Osteocyte (in vitro differentiated cells): ENCODE results near the gene TLCD3A. TPM values are rescaled to one million over a fixed set of nuclear protein-coding genes. Genes with fewer than 3 reads are reported as not detected.

ENCODE experiments used
- DNase-seq: peaks from one replicate; pipeline ENCODE4 v3.0.0; 2021; ENCODE audit warnings: mixed read lengths; ENCODE audit not compliant: unreplicated experiment; ENCODE audit errors: extremely low spot score
- H3K27ac Mint-ChIP-seq: one replicate; pipeline ENCODE4 v1.8.0; 2021; ENCODE audit warnings: mild to moderate bottlenecking, mixed read lengths; ENCODE audit not compliant: unreplicated experiment
- H3K27me3 Mint-ChIP-seq: one replicate; pipeline ENCODE4 v1.8.0; 2021; ENCODE audit warnings: mixed read lengths; ENCODE audit not compliant: unreplicated experiment
- H3K36me3 Mint-ChIP-seq: one replicate; pipeline ENCODE4 v1.8.0; 2021; ENCODE audit warnings: mixed read lengths; ENCODE audit not compliant: unreplicated experiment
- H3K4me1 Mint-ChIP-seq: one replicate; pipeline ENCODE4 v1.8.0; 2021; ENCODE audit warnings: mixed read lengths; ENCODE audit not compliant: unreplicated experiment
- H3K4me3 Mint-ChIP-seq: one replicate; pipeline ENCODE4 v1.8.0; 2021; ENCODE audit warnings: mild to moderate bottlenecking, moderate library complexity, mixed read lengths; ENCODE audit not compliant: unreplicated experiment
- H3K9me3 Mint-ChIP-seq: one replicate; pipeline ENCODE4 v1.8.0; 2021; ENCODE audit warnings: mixed read lengths; ENCODE audit not compliant: unreplicated experiment
- total RNA-seq: library from RNA; stranded (reverse); gene quantifications from 2 replicates; pipeline ENCODE4 v1.2.1, GENCODE V29; 2021
- TF ChIP-seq, protein P1 (sequence below): fragments of 200-600 bp; sonication (generic); IDR thresholded peaks from 2 replicates; pipeline ENCODE4 v1.5.0; 2021; ENCODE audit warnings: antibody characterized with exemption, mild to moderate bottlenecking, moderate library complexity

TLCD3A gene
- total RNA-seq, 1 donor from 2014 or later = 23.7 TPM

DNA sequence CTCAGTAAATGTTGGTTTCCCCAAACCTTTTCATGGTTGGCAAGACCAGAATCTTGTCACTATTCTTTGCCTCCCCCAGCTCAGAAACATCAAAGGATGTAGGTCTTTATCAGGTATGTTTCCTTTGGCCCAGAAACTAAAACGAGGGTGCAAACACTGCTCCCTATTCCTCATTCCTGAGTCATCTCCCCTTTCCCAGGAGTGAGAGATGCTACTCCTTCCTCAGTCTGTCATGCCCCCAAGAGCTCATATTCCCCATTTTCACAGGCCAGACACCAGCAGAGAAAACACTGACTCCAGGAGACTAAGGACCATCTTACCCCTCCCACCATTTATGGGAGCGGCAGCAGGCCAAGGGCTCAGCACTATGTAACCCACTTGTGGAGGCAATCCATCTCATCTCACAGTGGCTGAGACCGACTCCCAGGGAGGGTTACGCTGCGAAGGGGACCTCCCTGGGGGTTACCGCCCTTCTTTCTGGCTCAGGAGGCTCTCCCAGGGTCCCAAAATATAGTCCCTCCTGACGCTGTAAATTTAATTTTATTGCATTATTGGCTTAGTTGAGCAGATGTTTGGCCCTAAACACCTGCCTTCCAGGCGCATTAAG is 18.1 kb downstream of the TLCD3A start:
- H3K9me3 Mint-ChIP-seq = no peaks in the 10 kb centered on the region
- TF ChIP-seq, protein P1, sequence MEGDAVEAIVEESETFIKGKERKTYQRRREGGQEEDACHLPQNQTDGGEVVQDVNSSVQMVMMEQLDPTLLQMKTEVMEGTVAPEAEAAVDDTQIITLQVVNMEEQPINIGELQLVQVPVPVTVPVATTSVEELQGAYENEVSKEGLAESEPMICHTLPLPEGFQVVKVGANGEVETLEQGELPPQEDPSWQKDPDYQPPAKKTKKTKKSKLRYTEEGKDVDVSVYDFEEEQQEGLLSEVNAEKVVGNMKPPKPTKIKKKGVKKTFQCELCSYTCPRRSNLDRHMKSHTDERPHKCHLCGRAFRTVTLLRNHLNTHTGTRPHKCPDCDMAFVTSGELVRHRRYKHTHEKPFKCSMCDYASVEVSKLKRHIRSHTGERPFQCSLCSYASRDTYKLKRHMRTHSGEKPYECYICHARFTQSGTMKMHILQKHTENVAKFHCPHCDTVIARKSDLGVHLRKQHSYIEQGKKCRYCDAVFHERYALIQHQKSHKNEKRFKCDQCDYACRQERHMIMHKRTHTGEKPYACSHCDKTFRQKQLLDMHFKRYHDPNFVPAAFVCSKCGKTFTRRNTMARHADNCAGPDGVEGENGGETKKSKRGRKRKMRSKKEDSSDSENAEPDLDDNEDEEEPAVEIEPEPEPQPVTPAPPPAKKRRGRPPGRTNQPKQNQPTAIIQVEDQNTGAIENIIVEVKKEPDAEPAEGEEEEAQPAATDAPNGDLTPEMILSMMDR = no peak
- DNase-seq = no peak
- H3K36me3 Mint-ChIP-seq = peaks cover 13% of the 10 kb centered on the region
- no peaks in the 10 kb centered on the region for H3K27me3 Mint-ChIP-seq
- peaks cover 23% of the 10 kb centered on the region for H3K4me1 Mint-ChIP-seq
- H3K4me3 Mint-ChIP-seq = peak overlapping the region; percentile 92
- H3K27ac Mint-ChIP-seq = peak overlapping the region; percentile 24

DNA sequence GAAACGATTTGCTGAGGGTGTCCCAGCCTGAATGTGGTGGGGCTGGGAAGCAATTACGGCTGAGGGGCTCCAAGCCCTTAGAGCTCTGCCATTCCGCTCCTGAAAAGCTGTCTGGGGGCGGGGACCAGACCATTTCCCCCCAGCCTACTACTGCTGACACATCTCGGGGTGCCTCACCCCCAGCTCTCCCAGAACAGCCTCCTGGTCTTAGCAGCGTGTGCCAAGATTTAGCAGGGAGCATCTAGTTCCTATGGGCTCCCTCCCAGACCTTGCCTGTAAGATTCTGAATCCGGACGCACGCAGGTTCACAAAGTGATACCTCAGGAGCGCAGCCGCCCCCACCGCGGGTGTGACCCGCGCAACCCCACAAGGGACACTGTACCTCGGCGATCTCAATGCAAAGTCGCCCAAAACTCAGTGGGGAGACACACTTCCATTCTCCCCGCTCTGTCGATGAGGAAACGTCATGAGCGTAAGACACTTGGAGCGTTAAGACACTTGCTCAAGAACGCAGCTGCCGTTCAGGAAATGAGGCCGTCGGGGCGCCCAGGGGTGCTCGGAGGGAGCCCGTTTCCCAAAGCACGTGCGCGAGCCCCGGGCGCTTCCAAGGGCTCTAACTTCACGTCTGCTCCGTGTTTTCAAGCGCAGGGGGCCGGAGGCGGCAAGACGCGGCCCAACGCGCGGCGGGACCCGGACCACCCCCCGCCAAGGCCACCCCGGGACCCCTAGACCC is 19.0 kb downstream of the TLCD3A start:
- Mint-ChIP-seq H3K36me3 (peaks cover 18% of the 10 kb centered on the region), H3K27me3 (no peaks in the 10 kb centered on the region), H3K9me3 (no peaks in the 10 kb centered on the region), H3K4me3 (peak overlapping the region; percentile 92), H3K4me1 (peaks cover 23% of the 10 kb centered on the region), H3K27ac (peak overlapping the region; percentile 88)
- TF ChIP-seq, protein P1 = no peak
- DNase-seq = no peak

DNA sequence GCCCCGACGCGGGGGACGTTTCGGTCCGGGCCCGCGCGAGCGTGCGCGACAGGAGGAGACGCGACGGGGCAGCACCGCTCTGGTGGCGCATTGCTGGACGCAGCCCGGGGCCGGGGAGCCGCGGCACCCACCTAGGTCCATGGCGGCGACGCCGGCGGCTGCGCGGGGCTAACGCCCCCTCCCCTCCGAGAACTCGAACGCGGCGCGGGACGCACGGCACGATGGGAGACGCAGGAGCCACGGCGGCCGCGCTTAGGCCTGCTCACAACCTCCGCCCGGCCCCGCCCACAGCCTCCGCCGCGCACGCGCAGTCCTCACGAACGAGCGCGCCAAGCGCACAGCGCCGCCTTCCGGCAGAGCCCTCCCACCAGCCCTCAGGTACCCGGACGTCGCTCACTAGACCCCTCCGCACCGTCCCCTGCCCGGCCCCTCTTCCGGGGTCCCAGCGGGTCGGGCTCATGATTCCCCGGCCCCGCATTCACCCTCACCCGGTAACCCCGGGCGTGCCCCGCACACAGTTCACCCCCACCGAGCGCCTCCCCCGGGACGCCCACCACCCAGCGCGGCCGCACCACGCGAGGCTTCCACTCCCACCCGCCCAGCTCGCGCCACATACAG is 19.7 kb downstream of the TLCD3A start, which contains the start of gene GEMIN4:
Gene GEMIN4 (minus strand): TSS at position 263 of the 618 bp plus-strand sequence. CDS start 122 bp downstream, at position 141.
- H3K27me3 Mint-ChIP-seq = no peaks in the 10 kb centered on the region
- peaks cover 23% of the 10 kb centered on the region for H3K4me1 Mint-ChIP-seq
- TF ChIP-seq, protein P1 = peak; percentile 98
- H3K4me3 Mint-ChIP-seq = peak within 1 kb of the TSS; percentile 92
- peaks cover 19% of the 10 kb centered on the region for H3K36me3 Mint-ChIP-seq
- no peaks in the 10 kb centered on the region for H3K9me3 Mint-ChIP-seq
- H3K27ac Mint-ChIP-seq = peak within 1 kb of the TSS; percentile 88
- DNase-seq = peak; percentile 99

DNA sequence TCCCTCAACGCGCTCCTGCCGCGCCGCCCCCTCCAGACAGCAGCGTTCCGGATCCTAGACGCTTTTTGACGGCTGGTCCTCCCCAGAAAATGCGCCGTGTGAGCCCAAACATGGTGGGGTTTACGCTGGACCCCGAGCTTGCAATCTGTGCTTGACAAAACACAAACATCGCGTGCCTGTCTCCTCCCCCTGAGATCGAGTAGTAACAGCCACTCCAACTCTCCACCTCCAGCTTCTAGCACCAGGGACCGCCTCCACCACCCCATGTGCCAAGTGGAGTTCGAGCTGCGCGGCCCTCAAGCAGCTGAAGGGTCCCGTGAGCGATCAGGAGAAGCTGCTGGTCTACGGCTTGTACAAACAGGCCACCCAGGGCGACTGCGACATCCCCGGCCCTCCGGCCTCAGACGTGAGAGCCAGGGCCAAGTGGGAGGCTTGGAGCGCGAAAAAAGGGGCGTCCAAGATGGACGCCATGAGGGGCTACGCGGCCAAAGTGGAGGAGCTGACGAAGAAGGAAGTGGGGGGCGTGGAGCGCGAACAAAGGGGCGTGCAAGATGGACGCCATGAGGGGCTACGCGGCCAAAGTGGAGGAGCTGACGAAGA is 20.3 kb downstream of the TLCD3A start:
- Mint-ChIP-seq H3K27me3 (no peaks in the 10 kb centered on the region), H3K27ac (peak overlapping the region; percentile 87), H3K4me3 (peak overlapping the region; percentile 92), H3K9me3 (no peaks in the 10 kb centered on the region), H3K36me3 (peaks cover 22% of the 10 kb centered on the region), H3K4me1 (peaks cover 23% of the 10 kb centered on the region)
- no peak for DNase-seq
- TF ChIP-seq, protein P1 = no peak
